Limb (tissue), 2 donors: ENCODE data around the gene ELFN1.
A peak's percentile ranks its signal among the peaks of the same experiment; 100 is the strongest.

ENCODE experiments used
- DNase-seq, 2 donors: peaks; one replicate each; pipeline ENCODE4 v3.0.0-alpha.2; 2016; ENCODE audit errors: extremely low spot score in 2 of 2

Gene ELFN1

GRCh38 chr7:1669954-1670893 is at the start of gene ELFN1:
ELFN1 (plus strand) TSS chr7:1670277; CDS start chr7:1744597, 74,320 bp downstream.
- DNase-seq: peak; percentile 63 to 86

- DNase-seq: no peak
Observed at GRCh38 chr7:1620835-1621234, 49.2 kb upstream of the ELFN1 start.

- no peak for DNase-seq
Observed at GRCh38 chr7:1621718-1622117, 48.4 kb upstream of the ELFN1 start.

- no peak for DNase-seq
Observed at GRCh38 chr7:1622441-1622840, 47.6 kb upstream of the ELFN1 start.

- no peak for DNase-seq
Observed at GRCh38 chr7:1623810-1624209, 46.3 kb upstream of the ELFN1 start.

GRCh38 chr7:1624999-1625927 is 44.8 kb upstream of the ELFN1 start:
- DNase-seq: no peak

GRCh38 chr7:1626769-1627168 is 43.3 kb upstream of the ELFN1 start:
- DNase-seq: no peak

- DNase-seq: no peak
Observed at GRCh38 chr7:1630700-1631336, 39.3 kb upstream of the ELFN1 start.

GRCh38 chr7:1631678-1632077 is 38.4 kb upstream of the ELFN1 start:
- no peak for DNase-seq

- DNase-seq: peak in 1 of 2 donors; percentile 9
Observed at GRCh38 chr7:1632506-1632905, 37.6 kb upstream of the ELFN1 start.

- peak in 1 of 2 donors; percentile 19 for DNase-seq
Observed at GRCh38 chr7:1632916-1633785, 36.9 kb upstream of the ELFN1 start.

- DNase-seq: no peak
Observed at GRCh38 chr7:1635401-1635800, 34.7 kb upstream of the ELFN1 start.

GRCh38 chr7:1637155-1637554 is 32.9 kb upstream of the ELFN1 start:
- DNase-seq: no peak

GRCh38 chr7:1638215-1638661 is 31.8 kb upstream of the ELFN1 start:
- peak; percentile 3 to 57 for DNase-seq

- DNase-seq: no peak
Observed at GRCh38 chr7:1639071-1639470, 31.0 kb upstream of the ELFN1 start.

- no peak for DNase-seq
Observed at GRCh38 chr7:1639532-1640175, 30.4 kb upstream of the ELFN1 start.

GRCh38 chr7:1640376-1641172 is 29.5 kb upstream of the ELFN1 start:
- DNase-seq: no peak

- DNase-seq: no peak
Observed at GRCh38 chr7:1641173-1641572, 28.9 kb upstream of the ELFN1 start.

GRCh38 chr7:1641661-1642260 is 28.3 kb upstream of the ELFN1 start:
- DNase-seq: no peak
